ENCODE results near the gene CFI.

The CFI gene

DNA sequence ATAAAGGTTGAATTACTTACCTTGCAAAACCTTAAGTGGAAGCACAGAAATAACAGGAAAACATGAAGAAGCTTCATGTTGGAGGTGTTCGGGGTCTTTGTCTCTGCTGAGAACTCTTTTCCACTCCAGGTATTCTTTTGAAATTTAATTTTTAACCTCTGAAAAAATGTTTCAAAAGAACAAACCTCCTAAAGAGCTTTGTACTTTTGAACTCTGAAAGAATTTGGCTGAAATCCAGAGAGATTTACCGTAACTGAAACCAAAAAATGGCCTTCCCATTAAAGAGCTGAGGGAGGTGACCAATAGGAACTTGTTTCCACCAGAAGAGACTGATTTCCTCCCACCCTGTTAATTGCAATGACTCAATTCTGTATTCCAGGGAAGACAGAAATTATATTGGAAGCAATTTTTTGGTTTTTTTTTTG is at the start of gene CFI:
TSS of gene CFI (minus strand) at position 105 of the 425 bp plus-strand sequence. CDS start at position 77, 28 bp downstream.
- DNase-seq (ENCODE audit: low read depth in 2 of 2): peak; percentile 55 to 92
- no peak within 1 kb of the TSS for H3K4me3 ChIP-seq (replicated peaks in 1 of 2; ENCODE audit: low read depth in 2 of 2, low read length in 2 of 2)
- no peak for TF ChIP-seq CTCF (IDR thresholded peaks at IDR 0.05; ENCODE audit: low read depth, low read length)

DNA sequence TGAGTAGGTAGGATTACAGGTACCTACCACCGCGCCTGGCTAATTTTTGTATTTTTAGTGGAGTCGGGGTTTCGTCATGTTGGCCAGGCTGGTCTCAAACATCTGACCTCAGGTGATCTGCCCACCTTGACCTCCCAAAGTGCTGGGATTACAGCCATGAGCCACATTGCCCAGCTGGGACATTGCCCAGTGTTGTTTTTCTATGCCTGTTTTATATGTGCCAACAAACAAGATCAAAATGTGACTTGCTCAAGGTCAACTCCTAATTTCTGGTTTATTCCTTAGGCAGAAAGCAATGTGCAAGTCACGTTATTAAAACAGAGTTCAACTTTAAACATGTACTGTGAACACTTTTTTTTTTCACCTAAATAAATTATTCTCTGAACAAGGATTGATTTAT is 48.8 kb upstream of the CFI start:
- no peak for TF ChIP-seq CTCF (IDR thresholded peaks at IDR 0.05; ENCODE audit: low read depth, low read length)

DNA sequence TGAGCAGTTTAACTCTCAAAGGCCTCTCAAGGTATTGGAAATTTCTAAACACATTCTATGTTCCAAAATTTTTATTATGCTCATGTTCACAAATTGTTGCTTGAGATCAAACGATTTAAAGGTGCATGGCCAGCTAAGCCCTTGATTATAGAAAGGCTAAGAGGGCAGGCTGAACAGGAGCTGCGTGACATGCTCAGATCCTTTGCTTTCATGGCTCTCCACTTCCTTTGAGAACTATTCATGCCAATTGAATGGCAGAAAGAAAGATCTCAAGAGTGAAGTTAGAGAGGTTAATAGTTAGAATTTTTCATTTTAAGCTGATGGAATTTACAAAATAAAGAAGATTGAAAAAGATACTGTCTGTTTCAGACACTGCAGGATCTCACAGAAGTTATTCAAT is 46.7 kb upstream of the CFI start:
- TF ChIP-seq CTCF (IDR thresholded peaks at IDR 0.05; ENCODE audit: low read depth, low read length): no peak
- H3K4me3 ChIP-seq (replicated peaks in 1 of 2; ENCODE audit: low read depth in 2 of 2, low read length in 2 of 2): no peak overlapping the region
- no peak for DNase-seq (ENCODE audit: low read depth in 2 of 2)

More for the DNA sequence above, 48.8 kb upstream of the CFI start:
- H3K4me3 ChIP-seq (replicated peaks in 1 of 2; ENCODE audit: low read depth in 2 of 2, low read length in 2 of 2): no peak overlapping the region
- DNase-seq (ENCODE audit: low read depth in 2 of 2): no peak

GRCh38 chr4:109847896-109848442 is 46.2 kb upstream of the CFI start, which contains the start of gene LRIT3:
TSS of gene LRIT3 (plus strand) at chr4:109848107. CDS start at chr4:109848202, 95 bp downstream.
- no peak for DNase-seq (ENCODE audit: low read depth in 2 of 2)
- TF ChIP-seq CTCF (IDR thresholded peaks at IDR 0.05; ENCODE audit: low read depth, low read length): no peak
- H3K4me3 ChIP-seq (replicated peaks in 1 of 2; ENCODE audit: low read depth in 2 of 2, low read length in 2 of 2): no peak within 1 kb of the TSS

- DNase-seq (ENCODE audit: low read depth in 2 of 2): peak in 1 of 2 donors; percentile 12
- no peak for TF ChIP-seq CTCF (IDR thresholded peaks at IDR 0.05; ENCODE audit: low read depth, low read length)
- H3K4me3 ChIP-seq (replicated peaks in 1 of 2; ENCODE audit: low read depth in 2 of 2, low read length in 2 of 2): no peak overlapping the region
These were observed 44.7 kb upstream of the CFI start for GRCh38 chr4:109846395-109847098.

- no peak overlapping the region for H3K4me3 ChIP-seq (replicated peaks in 1 of 2; ENCODE audit: low read depth in 2 of 2, low read length in 2 of 2)
- DNase-seq (ENCODE audit: low read depth in 2 of 2): no peak
- no peak for TF ChIP-seq CTCF (IDR thresholded peaks at IDR 0.05; ENCODE audit: low read depth, low read length)
These were observed 35.2 kb upstream of the CFI start for GRCh38 chr4:109836985-109837384.

Measured in cardiac fibroblast (primary cell).